Measurements from ENCODE around the gene TPX2. TPM values are rescaled to one million over a fixed set of nuclear protein-coding genes. Genes with fewer than 3 reads are reported as not detected.

The TPX2 gene
- polyA plus RNA-seq, 1 donor (not counting 4 experiments of a cell fraction or from before 2014, with no cell fraction given) = 31.5 TPM

GRCh38 chr20:31843288-31843687 is 104.2 kb downstream of the TPX2 start:
- Histone ChIP-seq H3K27me3 (ENCODE audit: control insufficient read depth, extremely low read depth, insufficient read depth, low read length) (peaks cover 31% of the 10 kb centered on the region), H3K36me3 (ENCODE audit: control insufficient read depth in 2 of 2, extremely low read depth in 1 of 2, insufficient read depth in 2 of 2, low read length in 2 of 2) (no peaks in the 10 kb centered on the region), H3K4me3 (ENCODE audit: control insufficient read depth in 2 of 3, extremely low read depth in 1 of 3, insufficient read depth in 2 of 3, low read depth in 1 of 3, low read length in 3 of 3) (no peak overlapping the region), H4K20me1 (ENCODE audit: control insufficient read depth, extremely low read depth, insufficient read depth, low read length) (peaks cover 3% of the 10 kb centered on the region), H3K4me1 (ENCODE audit: control insufficient read depth, extremely low read depth, insufficient read depth, low read length) (no peaks in the 10 kb centered on the region), H3K27ac (ENCODE audit: control insufficient read depth, insufficient read depth, low read length) (no peak overlapping the region), H3K79me2 (ENCODE audit: control insufficient read depth, insufficient read depth, low read length) (no peaks in the 10 kb centered on the region), H3K9me3 (ENCODE audit: control insufficient read depth, low read depth, low read length) (no peaks in the 10 kb centered on the region), H3K9ac (ENCODE audit: control insufficient read depth, extremely low read depth, insufficient read depth, low read length) (no peak overlapping the region), H3K9me1 (ENCODE audit: control insufficient read depth, extremely low read depth, insufficient read depth, low read length) (no peaks in the 10 kb centered on the region), H2AFZ (ENCODE audit: control insufficient read depth, low read length) (no peak overlapping the region), H3K4me2 (ENCODE audit: control insufficient read depth, extremely low read depth, insufficient read depth, low read depth, low read length) (no peak overlapping the region)
- dilution Hi-C loops (cut with MboI; ENCODE audit: extremely low pct_ligation_motif_present, low sequenced_read_pairs) = no loop called here
- no peak for TF ChIP-seq EZH2 (IDR thresholded peaks at IDR 0.05; ENCODE audit: low read length)
- no peak for TF ChIP-seq CTCF (optimal IDR thresholded peaks at IDR 0.05 in 1 of 3, IDR thresholded peaks at IDR 0.05 in 1 of 3, conservative IDR thresholded peaks at IDR 0.05 in 1 of 3; ENCODE audit: extremely low read depth in 1 of 3, insufficient read depth in 2 of 3, low read length in 3 of 3)
- no peak for DNase-seq (ENCODE audit: low read depth, low spot score)
- FAIRE-seq = no peak

- H3K9me1 ChIP-seq (ENCODE audit: control insufficient read depth, extremely low read depth, insufficient read depth, low read length) = no peaks in the 10 kb centered on the region
- DNase-seq (ENCODE audit: low read depth, low spot score) = no peak
- dilution Hi-C loops (cut with MboI; ENCODE audit: extremely low pct_ligation_motif_present, low sequenced_read_pairs) = no loop called here
- H3K9me3 ChIP-seq (ENCODE audit: control insufficient read depth, low read depth, low read length) = no peaks in the 10 kb centered on the region
- H3K79me2 ChIP-seq (ENCODE audit: control insufficient read depth, insufficient read depth, low read length) = no peaks in the 10 kb centered on the region
- H3K4me3 ChIP-seq (ENCODE audit: control insufficient read depth in 2 of 3, extremely low read depth in 1 of 3, insufficient read depth in 2 of 3, low read depth in 1 of 3, low read length in 3 of 3) = no peak overlapping the region
- H3K9ac ChIP-seq (ENCODE audit: control insufficient read depth, extremely low read depth, insufficient read depth, low read length) = no peak overlapping the region
- no peaks in the 10 kb centered on the region for H3K4me1 ChIP-seq (ENCODE audit: control insufficient read depth, extremely low read depth, insufficient read depth, low read length)
- peaks cover 30% of the 10 kb centered on the region for H3K27me3 ChIP-seq (ENCODE audit: control insufficient read depth, extremely low read depth, insufficient read depth, low read length)
- FAIRE-seq = no peak
- H2AFZ ChIP-seq (ENCODE audit: control insufficient read depth, low read length) = no peak overlapping the region
- H3K36me3 ChIP-seq (ENCODE audit: control insufficient read depth in 2 of 2, extremely low read depth in 1 of 2, insufficient read depth in 2 of 2, low read length in 2 of 2) = no peaks in the 10 kb centered on the region
- TF ChIP-seq CTCF (optimal IDR thresholded peaks at IDR 0.05 in 1 of 3, IDR thresholded peaks at IDR 0.05 in 1 of 3, conservative IDR thresholded peaks at IDR 0.05 in 1 of 3; ENCODE audit: extremely low read depth in 1 of 3, insufficient read depth in 2 of 3, low read length in 3 of 3) (no peak), EZH2 (IDR thresholded peaks at IDR 0.05; ENCODE audit: low read length) (no peak)
- no peak overlapping the region for H3K4me2 ChIP-seq (ENCODE audit: control insufficient read depth, extremely low read depth, insufficient read depth, low read depth, low read length)
- H3K27ac ChIP-seq (ENCODE audit: control insufficient read depth, insufficient read depth, low read length) = no peak overlapping the region
- H4K20me1 ChIP-seq (ENCODE audit: control insufficient read depth, extremely low read depth, insufficient read depth, low read length) = peaks cover 3% of the 10 kb centered on the region
Observed at GRCh38 chr20:31843881-31844280, 104.8 kb downstream of the TPX2 start.

Data from keratinocyte (primary cell).